K562 (cell line): ENCODE measurements around the gene PRDM11.

Source experiments
- PHF21A ChIP-seq: fragments of 450-650 bp; IDR thresholded peaks from 2 replicates; pipeline ENCODE4 v1.6.1; 2017; ENCODE audit warnings: low read depth, borderline replicate concordance
- SMC3 ChIP-seq: conservative IDR thresholded peaks from 2 replicates; pipeline ENCODE4 v1.6.1; 2011; ENCODE audit warnings: low read depth, low read length, improper control_type of control experiment; ENCODE audit not compliant: insufficient read depth
- TF ChIP-seq, protein P1 (sequence below): fragments of 250-450 bp; sonication (Bioruptor Pico); IDR thresholded peaks from 2 replicates; pipeline ENCODE4 v1.5.0; 2020; ENCODE audit warnings: mild to moderate bottlenecking

DNA sequence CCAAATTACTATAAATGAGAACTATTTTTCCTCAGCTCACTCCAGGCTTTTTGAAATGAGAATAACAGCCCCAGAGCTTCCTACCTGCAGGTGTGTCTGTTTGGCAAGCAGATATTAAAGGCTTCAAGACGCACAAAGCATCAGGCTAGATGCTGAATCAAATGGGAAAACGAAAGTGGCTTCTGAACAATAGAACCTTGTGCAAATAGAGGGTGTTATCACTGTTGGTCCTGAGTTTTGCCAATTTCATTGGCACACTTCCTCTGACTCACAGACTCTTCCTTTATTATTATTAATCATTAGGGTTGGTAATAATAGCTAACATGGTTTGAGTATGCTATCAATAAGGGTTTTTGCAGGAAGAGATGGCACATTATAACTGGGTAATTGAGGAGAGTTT is 126.3 kb downstream of the PRDM11 start:
- TF ChIP-seq PHF21A: no peak
- no peak for TF ChIP-seq SMC3
- TF ChIP-seq, protein P1, sequence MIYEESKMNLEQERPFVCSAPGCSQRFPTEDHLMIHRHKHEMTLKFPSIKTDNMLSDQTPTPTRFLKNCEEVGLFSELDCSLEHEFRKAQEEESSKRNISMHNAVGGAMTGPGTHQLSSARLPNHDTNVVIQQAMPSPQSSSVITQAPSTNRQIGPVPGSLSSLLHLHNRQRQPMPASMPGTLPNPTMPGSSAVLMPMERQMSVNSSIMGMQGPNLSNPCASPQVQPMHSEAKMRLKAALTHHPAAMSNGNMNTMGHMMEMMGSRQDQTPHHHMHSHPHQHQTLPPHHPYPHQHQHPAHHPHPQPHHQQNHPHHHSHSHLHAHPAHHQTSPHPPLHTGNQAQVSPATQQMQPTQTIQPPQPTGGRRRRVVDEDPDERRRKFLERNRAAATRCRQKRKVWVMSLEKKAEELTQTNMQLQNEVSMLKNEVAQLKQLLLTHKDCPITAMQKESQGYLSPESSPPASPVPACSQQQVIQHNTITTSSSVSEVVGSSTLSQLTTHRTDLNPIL (CRISPR knock-in tag): no peak
